Naive thymus-derived CD8-positive, alpha-beta T cell (primary cell): ENCODE measurements around the gene ZMIZ1. TPM values are rescaled to one million over a fixed set of nuclear protein-coding genes. Genes with fewer than 3 reads are reported as not detected.
A peak's percentile ranks its signal among the peaks of the same experiment; 100 is the strongest.

Experiments
- ATAC-seq, 2 donors: fragments of 150-1000 bp; cut with Tn5 transposase in 1 of 2; sonication (Bioruptor Pico), chemical (Tn5 transposase) in 1 of 2; 1 replicate in 1 of 2; 2 replicates in 1 of 2; pipeline ENCODE4 v1.10.0; 2021; ENCODE audit warnings: mild to moderate bottlenecking in 2 of 2, moderate library complexity in 2 of 2
- POLR2A ChIA-PET: fragments of 350-600 bp; sonication (Branson Sonifier 250); formaldehyde crosslinking; loops from one replicate; lab custom pipeline; 2021; ENCODE audit warnings: antibody characterized with exemption; lab: Charles Lee
- DNase-seq, 10 donors: peaks; one replicate each; pipeline versions ENCODE4 v3.0.0 to v3.0.0-alpha.2; 2020 to 2022
- H3K27ac Mint-ChIP-seq, 10 donors: one replicate each; pipeline ENCODE4 v1.8.0; 2020 to 2022; ENCODE audit warnings: mild to moderate bottlenecking in 10 of 10, mixed read lengths in 10 of 10, moderate library complexity in 4 of 10, inconsistent platforms in 1 of 10
- H3K27me3 Mint-ChIP-seq, 5 donors: one replicate each; pipeline ENCODE4 v1.8.0; 2021 to 2022; ENCODE audit warnings: mixed read lengths in 5 of 5
- H3K36me3 Mint-ChIP-seq, 3 donors: one replicate each; pipeline ENCODE4 v1.8.0; 2020 to 2022; ENCODE audit warnings: mixed read lengths in 3 of 3, mild to moderate bottlenecking in 2 of 3, inconsistent platforms in 1 of 3
- H3K4me1 Mint-ChIP-seq, 4 donors: one replicate each; pipeline ENCODE4 v1.8.0; 2021 to 2022; ENCODE audit warnings: mixed read lengths in 4 of 4
- H3K4me3 Mint-ChIP-seq, 10 donors: one replicate each; pipeline ENCODE4 v1.8.0; 2020 to 2022; ENCODE audit warnings: mild to moderate bottlenecking in 10 of 10, mixed read lengths in 10 of 10, moderate library complexity in 6 of 10, inconsistent platforms in 1 of 10
- H3K9me3 Mint-ChIP-seq, 9 donors: one replicate each; pipeline ENCODE4 v1.8.0; 2020 to 2022; ENCODE audit warnings: mixed read lengths in 9 of 9, mild to moderate bottlenecking in 3 of 9, inconsistent platforms in 1 of 9, moderate library complexity in 1 of 9
- polyA plus RNA-seq, 3 donors: library from polyadenylated mRNA; unstranded; fragments of 300-500 nt; fragmentation: Illumina TruSeq; gene quantifications; one replicate each; pipeline ENCODE4 v1.2.3, GENCODE V29; 2021
- total RNA-seq, 8 experiments: library from RNA in 2 of 8; stranded (reverse) in 2 of 8; gene quantifications; one replicate each; pipeline ENCODE4 v1.2.3 and lab custom pipeline; 2021 to 2026

Gene ZMIZ1
- total and polyA plus RNA-seq, 5 experiments from 2014 or later, result 1.4 to 11.6 (median 2.7) TPM

- DNase-seq, result no peak
- H3K36me3 Mint-ChIP-seq, result peaks cover 0 to 36% (median 24%) of the 10 kb centered on the region in 3 donors
- POLR2A ChIA-PET, result interaction anchor here (0.6 to 3.2 kb wide), 4 partner anchors 10 to 106 kb away, joined by 3 to 12 read pairs (median 8); partner anchors contain the start of gene ZCCHC24
Observed at GRCh38 chr10:79348640-79348988, 279.8 kb downstream of the ZMIZ1 start.

DNA sequence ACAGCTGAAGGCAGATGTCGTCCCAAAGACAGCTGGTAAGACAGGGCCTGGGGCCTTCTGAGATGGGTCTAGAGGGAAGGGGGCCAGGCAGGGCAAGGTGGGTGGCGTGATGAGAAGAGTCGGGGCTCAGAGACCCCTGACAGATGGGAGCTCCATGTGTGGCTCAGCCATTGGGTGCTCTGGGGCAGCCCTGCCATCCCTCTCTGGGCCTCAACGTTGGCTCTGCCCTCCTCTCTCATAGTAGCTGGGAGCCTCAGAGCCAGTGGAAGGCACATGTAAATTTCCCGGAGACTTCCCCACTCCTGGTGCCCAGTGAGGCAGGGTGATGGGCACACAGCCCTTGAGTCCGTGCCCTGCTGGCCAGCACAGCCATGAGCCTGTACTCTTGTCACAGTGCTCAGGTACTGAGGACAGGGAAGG, 280.3 kb downstream of the ZMIZ1 start:
- POLR2A ChIA-PET, result interaction anchor here (0.6 to 2.7 kb wide), 3 partner anchors 9 to 96 kb away, joined by 3 to 10 read pairs (median 7); partner anchors contain the start of gene ZCCHC24
- Mint-ChIP-seq H3K4me1 (peaks cover 12 to 36% (median 29%) of the 10 kb centered on the region in 4 donors), H3K9me3 (no peaks in the 10 kb centered on the region), H3K4me3 (peak overlapping the region; percentile 73 to 90 (median 82)), H3K27ac (peak overlapping the region; percentile 66 to 92 (median 89)), H3K36me3 (peaks cover 0 to 41% (median 28%) of the 10 kb centered on the region in 3 donors), H3K27me3 (no peaks in the 10 kb centered on the region)
- DNase-seq (no peak), ATAC-seq (no peak)

More at GRCh38 chr10:79348640-79348988, 279.8 kb downstream of the ZMIZ1 start:
- peak overlapping the region; percentile 73 to 90 (median 82) for H3K4me3 Mint-ChIP-seq
- H3K9me3 Mint-ChIP-seq, result no peaks in the 10 kb centered on the region
- H3K4me1 Mint-ChIP-seq, result peaks cover 14 to 32% (median 28%) of the 10 kb centered on the region in 4 donors
- H3K27me3 Mint-ChIP-seq, result no peaks in the 10 kb centered on the region
- H3K27ac Mint-ChIP-seq, result peak overlapping the region; percentile 66 to 92 (median 89)
- ATAC-seq, result no peak

DNA sequence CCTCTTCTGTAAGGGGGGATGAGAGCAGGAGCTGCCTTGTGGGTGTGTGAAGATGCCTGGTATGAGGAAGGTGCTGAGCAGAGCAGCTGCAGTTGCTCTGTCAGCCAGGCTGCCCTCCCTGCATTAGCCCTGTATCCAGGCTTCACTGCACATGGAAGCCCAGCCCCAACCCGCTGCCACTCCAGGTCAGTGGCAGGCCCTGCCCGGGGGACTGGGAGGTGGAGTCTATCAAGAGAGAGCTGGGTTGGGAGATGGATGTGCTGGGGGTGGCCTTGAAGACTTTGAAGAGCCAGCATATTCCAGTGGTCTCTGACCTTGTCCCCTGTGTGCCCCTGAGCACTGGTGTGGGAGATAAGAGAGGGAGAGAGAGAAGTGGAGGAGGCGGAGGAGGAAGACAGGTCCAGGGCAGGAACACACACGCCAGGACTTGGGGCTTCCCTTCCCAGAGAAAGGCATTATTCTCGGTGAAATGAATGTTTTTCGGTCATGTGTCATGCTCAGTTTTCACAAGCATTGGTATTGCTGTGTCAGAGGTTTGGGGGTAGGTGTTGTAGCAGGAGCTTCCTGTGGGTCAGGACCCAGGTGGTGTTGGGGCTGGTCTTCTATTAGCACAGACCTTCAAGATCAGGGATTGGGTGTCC, 281.1 kb downstream of the ZMIZ1 start:
- H3K4me3 Mint-ChIP-seq, result peak overlapping the region in 4 of 10 donors; percentile 4 to 73 (median 41)
- POLR2A ChIA-PET, result interaction anchor here (1.1 kb wide), 1 partner anchor 27 kb away, joined by 3 read pairs; no protein-coding TSS in a partner anchor
- H3K36me3 Mint-ChIP-seq, result peaks cover 0 to 49% (median 35%) of the 10 kb centered on the region in 3 donors
- peaks cover 11 to 41% (median 30%) of the 10 kb centered on the region in 4 donors for H3K4me1 Mint-ChIP-seq
- H3K27ac Mint-ChIP-seq, result peak overlapping the region in 6 of 10 donors; percentile 9 to 92 (median 69)
- H3K27me3 Mint-ChIP-seq, result no peaks in the 10 kb centered on the region
- DNase-seq, result no peak
- ATAC-seq, result no peak
- no peaks in the 10 kb centered on the region for H3K9me3 Mint-ChIP-seq

DNA sequence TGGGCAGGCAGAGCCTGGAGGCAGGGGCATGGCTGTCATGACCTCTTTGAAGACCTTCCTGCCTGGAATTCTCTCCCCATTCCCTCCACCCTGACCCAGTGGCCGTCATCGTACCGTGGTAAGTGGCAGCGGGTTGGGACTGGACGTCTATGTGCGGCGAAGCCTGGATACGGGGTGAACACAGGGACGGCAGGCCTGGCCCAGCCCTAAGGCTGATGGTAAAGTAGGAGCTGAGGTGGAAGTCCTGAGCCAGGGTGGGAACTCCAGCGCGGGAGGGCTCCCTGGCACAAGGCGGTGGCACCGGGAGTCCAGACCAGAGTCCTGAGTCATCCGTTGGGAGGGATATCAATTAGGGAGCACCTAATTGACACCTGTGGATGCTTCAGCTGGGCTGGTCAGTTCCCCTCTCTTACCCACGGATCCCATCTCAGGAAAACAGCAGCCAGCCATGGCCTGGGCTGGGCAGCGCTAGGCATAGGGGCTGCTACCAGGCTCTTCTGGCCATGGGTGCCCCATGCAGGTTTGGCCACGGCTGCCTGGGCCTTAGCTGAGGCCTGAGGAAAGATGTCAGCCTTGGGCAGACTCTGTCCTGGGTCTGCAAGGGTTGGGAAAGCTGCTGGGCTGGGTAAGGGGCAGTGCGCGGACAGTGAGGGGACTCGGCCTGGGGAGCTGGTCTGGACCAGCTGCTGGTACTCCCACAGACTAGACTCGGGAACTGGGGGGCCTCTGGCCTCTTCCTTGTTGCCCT, 281.8 kb downstream of the ZMIZ1 start:
- Mint-ChIP-seq H3K36me3 (peaks cover 0 to 56% (median 41%) of the 10 kb centered on the region in 3 donors), H3K4me3 (no peak overlapping the region), H3K27me3 (no peaks in the 10 kb centered on the region), H3K27ac (peak overlapping the region in 2 of 10 donors; percentile 65 to 73), H3K9me3 (no peaks in the 10 kb centered on the region), H3K4me1 (peaks cover 13 to 38% (median 30%) of the 10 kb centered on the region in 4 donors)
- DNase-seq, result no peak
- POLR2A ChIA-PET, result interaction anchor here (0.6 to 1.1 kb wide), 2 partner anchors 27 to 58 kb away, joined by 3 read pairs; no protein-coding TSS in a partner anchor
- no peak for ATAC-seq

GRCh38 chr10:79351332-79351731, 282.6 kb downstream of the ZMIZ1 start:
- POLR2A ChIA-PET, result interaction anchor here (0.6 kb wide), 1 partner anchor 59 kb away, joined by 3 read pairs; no protein-coding TSS in a partner anchor
- ATAC-seq (no peak), DNase-seq (no peak)
- Mint-ChIP-seq H3K27ac (no peak overlapping the region), H3K4me3 (no peak overlapping the region), H3K36me3 (peaks cover 0 to 60% (median 48%) of the 10 kb centered on the region in 3 donors), H3K4me1 (peaks cover 15 to 46% (median 29%) of the 10 kb centered on the region in 4 donors), H3K9me3 (no peaks in the 10 kb centered on the region), H3K27me3 (no peaks in the 10 kb centered on the region)

DNA sequence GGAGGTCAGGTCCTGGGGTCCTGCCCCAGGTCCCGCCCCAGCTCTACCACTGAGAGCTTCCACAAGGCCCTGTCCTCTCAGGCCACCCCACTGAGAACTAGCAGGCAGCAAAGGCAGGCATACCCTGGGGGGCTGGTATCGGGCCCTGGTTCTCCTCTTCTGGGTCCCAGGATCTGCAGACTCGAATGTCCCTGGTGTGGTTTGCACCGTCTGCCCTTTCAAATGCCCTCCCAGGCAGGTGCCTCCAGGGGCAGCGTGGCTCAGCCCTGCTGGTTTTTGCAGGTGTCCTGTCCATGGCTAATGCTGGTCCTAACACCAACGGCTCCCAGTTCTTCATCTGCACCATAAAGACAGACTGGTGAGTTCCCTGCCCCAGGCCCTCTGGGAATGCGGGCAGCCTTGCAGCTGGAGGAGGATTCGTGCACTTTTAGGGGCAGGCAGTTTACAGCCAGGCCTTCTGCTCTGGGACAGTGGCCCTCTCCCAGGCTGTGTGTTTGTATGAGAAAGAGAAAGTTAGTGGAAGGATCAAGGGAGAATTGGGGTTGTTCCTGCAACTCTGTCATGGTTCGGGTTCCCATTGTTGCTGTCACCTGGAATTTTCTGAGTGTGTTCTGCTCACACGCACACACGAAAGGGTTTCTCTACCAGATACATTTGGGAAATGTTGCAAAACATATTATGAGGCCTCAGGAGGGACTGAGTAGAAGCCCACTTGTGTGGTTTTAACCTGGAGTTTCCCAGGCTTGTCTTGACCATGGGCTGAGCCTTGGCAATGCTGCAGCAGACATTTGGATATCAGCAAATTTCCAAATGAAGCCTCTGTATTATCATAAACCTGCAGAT, 283.5 kb downstream of the ZMIZ1 start:
- Mint-ChIP-seq H3K9me3 (no peaks in the 10 kb centered on the region), H3K4me3 (no peak overlapping the region), H3K27me3 (no peaks in the 10 kb centered on the region), H3K27ac (peak overlapping the region in 2 of 10 donors; percentile 34 to 41), H3K4me1 (peaks cover 15 to 41% (median 29%) of the 10 kb centered on the region in 4 donors), H3K36me3 (peaks cover 0 to 65% (median 54%) of the 10 kb centered on the region in 3 donors)
- DNase-seq (no peak), ATAC-seq (no peak)
- POLR2A ChIA-PET, result no interaction called here

GRCh38 chr10:79353000-79353406, 284.2 kb downstream of the ZMIZ1 start:
- no peak overlapping the region for H3K4me3 Mint-ChIP-seq

DNA sequence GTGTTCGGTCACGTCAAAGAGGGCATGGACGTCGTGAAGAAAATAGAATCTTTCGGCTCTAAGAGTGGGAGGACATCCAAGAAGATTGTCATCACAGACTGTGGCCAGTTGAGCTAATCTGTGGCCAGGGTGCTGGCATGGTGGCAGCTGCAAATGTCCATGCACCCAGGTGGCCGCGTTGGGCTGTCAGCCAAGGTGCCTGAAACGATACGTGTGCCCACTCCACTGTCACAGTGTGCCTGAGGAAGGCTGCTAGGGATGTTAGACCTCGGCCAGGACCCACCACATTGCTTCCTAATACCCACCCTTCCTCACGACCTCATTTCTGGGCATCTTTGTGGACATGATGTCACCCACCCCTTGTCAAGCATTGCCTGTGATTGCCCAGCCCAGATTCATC, 285.0 kb downstream of the ZMIZ1 start:
- H3K4me1 Mint-ChIP-seq, result peaks cover 13 to 34% (median 20%) of the 10 kb centered on the region in 4 donors
- POLR2A ChIA-PET, result no interaction called here
- ATAC-seq (no peak), DNase-seq (no peak)
- H3K4me3 Mint-ChIP-seq, result no peak overlapping the region
- H3K27ac Mint-ChIP-seq, result peak overlapping the region in 1 of 10 donors; percentile 10
- no peaks in the 10 kb centered on the region for H3K27me3 Mint-ChIP-seq
- no peaks in the 10 kb centered on the region for H3K9me3 Mint-ChIP-seq
- H3K36me3 Mint-ChIP-seq, result peaks cover 0 to 65% (median 56%) of the 10 kb centered on the region in 3 donors

More at GRCh38 chr10:79353000-79353406, 284.2 kb downstream of the ZMIZ1 start:
- H3K4me1 Mint-ChIP-seq, result peaks cover 15 to 41% (median 27%) of the 10 kb centered on the region in 4 donors
- POLR2A ChIA-PET, result no interaction called here
- no peak for DNase-seq
- H3K9me3 Mint-ChIP-seq, result no peaks in the 10 kb centered on the region
- no peak overlapping the region for H3K27ac Mint-ChIP-seq
- ATAC-seq, result no peak
- H3K36me3 Mint-ChIP-seq, result peaks cover 0 to 65% (median 56%) of the 10 kb centered on the region in 3 donors
- H3K27me3 Mint-ChIP-seq, result no peaks in the 10 kb centered on the region

- no peaks in the 10 kb centered on the region for H3K9me3 Mint-ChIP-seq
- ATAC-seq (no peak), DNase-seq (no peak)
- no peaks in the 10 kb centered on the region for H3K27me3 Mint-ChIP-seq
- peak overlapping the region in 1 of 10 donors; percentile 22 for H3K27ac Mint-ChIP-seq
- peaks cover 8 to 30% (median 17%) of the 10 kb centered on the region in 4 donors for H3K4me1 Mint-ChIP-seq
- POLR2A ChIA-PET, result no interaction called here
- no peak overlapping the region for H3K4me3 Mint-ChIP-seq
- peaks cover 0 to 65% (median 59%) of the 10 kb centered on the region in 3 donors for H3K36me3 Mint-ChIP-seq
Observed at GRCh38 chr10:79354141-79354540, 285.4 kb downstream of the ZMIZ1 start.

GRCh38 chr10:79354615-79355014, 285.8 kb downstream of the ZMIZ1 start:
- Mint-ChIP-seq H3K27ac (no peak overlapping the region), H3K9me3 (no peaks in the 10 kb centered on the region), H3K36me3 (peaks cover 0 to 62% (median 57%) of the 10 kb centered on the region in 3 donors), H3K4me1 (peaks cover 4 to 25% (median 15%) of the 10 kb centered on the region in 4 donors), H3K27me3 (no peaks in the 10 kb centered on the region), H3K4me3 (no peak overlapping the region)
- POLR2A ChIA-PET, result no interaction called here
- DNase-seq (no peak), ATAC-seq (no peak)

GRCh38 chr10:79355420-79356017, 286.8 kb downstream of the ZMIZ1 start:
- no peak for DNase-seq
- POLR2A ChIA-PET, result no interaction called here
- Mint-ChIP-seq H3K4me1 (peaks cover 0 to 25% (median 11%) of the 10 kb centered on the region in 4 donors), H3K4me3 (no peak overlapping the region), H3K27ac (no peak overlapping the region), H3K36me3 (peaks cover 0 to 53% (median 52%) of the 10 kb centered on the region in 3 donors), H3K27me3 (no peaks in the 10 kb centered on the region), H3K9me3 (peaks cover 0 to 1% (median 0%) of the 10 kb centered on the region in 9 donors)
- ATAC-seq, result no peak
